Stimulated activated CD8-positive, alpha-beta memory T cell treated with anti-CD3 and anti-CD28 coated beads, Interleukin-4, amount 100 ng/mL, for 1 hour (primary cell): ENCODE results near the gene UBR1.
"Not testable (repeated sequence)": the region's sequence is repeated elsewhere in the genome, so short reads cannot be mapped to it uniquely, and the experiment has no call there.

Source experiments
- DNase-seq, 2 donors: peaks; one replicate each; pipeline ENCODE4 v3.0.0-alpha.2; 2020; ENCODE audit warnings: low read depth in 2 of 2, low spot score in 1 of 2

UBR1 gene

GRCh38 chr15:42919308-42919707 is 186.5 kb downstream of the UBR1 start:
- DNase-seq = no peak

- DNase-seq = no peak
Observed at GRCh38 chr15:42918047-42918446, 187.8 kb downstream of the UBR1 start.

DNA sequence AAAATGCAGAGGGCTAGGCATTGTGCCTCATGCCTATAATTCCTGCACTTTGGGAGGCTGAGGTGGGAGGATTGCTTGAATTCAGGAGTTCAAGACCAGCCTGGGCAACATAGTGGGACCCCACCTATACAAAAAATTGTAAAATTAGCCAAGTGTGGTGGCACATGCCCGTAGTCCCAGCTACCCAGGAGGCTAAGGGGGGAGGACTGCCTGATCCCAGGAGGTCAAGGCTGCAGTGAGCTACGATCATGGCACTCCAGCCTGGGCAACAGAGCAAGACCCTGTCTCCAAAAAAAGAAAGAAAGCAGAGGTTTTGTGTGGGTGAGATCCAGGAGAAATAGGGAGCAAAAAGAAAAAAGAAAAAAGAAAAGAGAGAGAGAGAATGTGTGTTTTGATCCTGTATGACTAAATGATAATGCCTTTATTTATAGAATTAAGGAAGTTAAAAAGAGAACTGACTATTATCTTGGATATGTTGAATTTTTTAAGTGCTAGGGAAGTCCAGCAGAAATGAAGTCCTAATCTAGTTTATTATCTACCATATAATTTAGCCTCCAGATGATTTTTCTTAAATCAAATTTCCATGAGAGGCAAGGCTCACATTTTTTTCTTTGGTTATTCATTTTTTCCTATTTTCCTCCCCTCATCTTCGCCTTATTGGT is 190.1 kb downstream of the UBR1 start:
- DNase-seq = no peak

DNA sequence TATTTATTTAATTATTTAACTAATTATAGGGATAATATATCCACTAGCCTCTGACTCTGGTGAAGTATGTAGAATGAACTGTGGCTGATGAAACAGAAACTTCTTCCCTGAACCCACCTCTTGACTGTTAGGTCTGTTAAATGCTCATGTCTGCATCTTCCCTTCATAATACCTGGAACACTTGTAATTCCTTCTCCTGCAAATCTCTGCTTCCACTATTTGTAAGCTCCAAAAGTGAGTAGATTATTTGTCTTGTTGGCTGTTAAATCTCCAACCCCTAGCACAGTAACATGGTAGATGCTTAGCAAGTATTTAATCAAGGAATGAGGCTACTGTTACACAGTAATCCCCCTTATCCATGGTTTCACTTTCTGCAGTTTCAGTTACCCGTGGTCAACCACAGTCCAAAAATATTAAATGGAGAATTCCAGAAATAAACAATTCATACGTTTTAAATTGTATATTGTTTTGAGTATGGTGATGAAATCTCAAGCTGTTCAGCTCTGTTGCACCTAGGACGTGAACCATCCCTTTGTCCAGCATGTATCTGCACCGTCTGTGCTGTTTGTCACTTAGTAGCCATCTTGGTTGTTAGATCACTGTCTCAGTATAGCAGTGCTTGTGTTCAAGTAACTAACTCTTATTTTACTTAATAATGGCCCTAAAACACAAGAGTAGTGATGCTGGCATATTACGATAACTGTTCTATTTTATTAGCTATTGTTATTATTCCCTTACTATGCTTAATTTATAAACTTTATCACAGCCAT is 190.9 kb downstream of the UBR1 start:
- no peak for DNase-seq

GRCh38 chr15:42911058-42911592 is 194.7 kb downstream of the UBR1 start:
- no peak for DNase-seq

- no peak for DNase-seq
Observed at GRCh38 chr15:42908538-42908937, 197.3 kb downstream of the UBR1 start.

GRCh38 chr15:42903388-42904324 is 202.2 kb downstream of the UBR1 start:
- no peak for DNase-seq

DNA sequence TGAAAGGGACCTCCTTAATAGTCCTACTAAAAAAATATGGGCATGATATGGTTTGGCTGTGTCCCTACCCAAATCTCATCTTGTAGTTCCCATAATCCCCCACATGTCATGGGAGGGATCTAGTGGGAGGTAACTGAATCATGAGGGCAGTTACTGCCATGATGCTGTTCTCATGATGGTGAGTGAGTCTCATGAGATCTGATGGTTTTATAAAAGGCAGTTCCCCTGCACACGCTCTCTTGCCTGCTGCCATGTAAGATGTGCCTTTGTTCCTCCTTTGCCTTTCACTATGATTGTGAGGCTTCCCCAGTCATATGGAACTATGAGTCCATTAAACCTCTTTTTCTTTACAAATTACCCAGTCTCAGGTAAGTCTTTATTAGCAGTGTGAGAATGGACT is 211.9 kb downstream of the UBR1 start:
- not testable (repeated sequence) for DNase-seq
